Sigmoid colon (tissue), 7 donors: ENCODE results near the gene SLC22A3. TPM values are rescaled to one million over a fixed set of nuclear protein-coding genes. Genes with fewer than 3 reads are reported as not detected.

Experiments used
- DNase-seq: peaks from one replicate; pipeline ENCODE4 v3.0.0-alpha.2; 2019
- H3K27ac ChIP-seq, 4 donors: fragments of 200-600 bp; sonication (generic); one replicate each; pipeline ENCODE4 v1.5.1; 2016 to 2019; ENCODE audit warnings: mild to moderate bottlenecking in 1 of 4
- H3K27me3 ChIP-seq, 3 donors: fragments of 200-600 bp; sonication (generic); one replicate each; pipeline ENCODE4 v1.5.1; 2019; ENCODE audit warnings: mild to moderate bottlenecking in 1 of 3
- H3K36me3 ChIP-seq, 4 donors: fragments of 200-600 bp; sonication (generic); one replicate each; pipeline ENCODE4 v1.5.1; 2016 to 2019
- H3K4me1 ChIP-seq, 4 donors: fragments of 200-600 bp; sonication (generic); one replicate each; pipeline ENCODE4 v1.5.1; 2017 to 2019
- H3K4me3 ChIP-seq, 4 donors: fragments of 200-600 bp; sonication (generic); one replicate each; pipeline ENCODE4 v1.5.1; 2017 to 2019; ENCODE audit warnings: mild to moderate bottlenecking in 2 of 4, moderate library complexity in 1 of 4
- H3K9me3 ChIP-seq, 4 donors: fragments of 200-600 bp in 3 of 4; sonication (generic) in 3 of 4; one replicate each; pipeline versions ENCODE4 v1.5.1 to v1.6.1; 2013 to 2019
- CTCF ChIP-seq, 4 experiments: fragments of 450-650 bp in 3 of 4; fragments of 200-600 bp in 1 of 4; IDR thresholded peaks; one replicate each; pipeline ENCODE4 v1.5.1; 2016 to 2019; ENCODE audit warnings: antibody characterized with exemption in 4 of 4, mild to moderate bottlenecking in 3 of 4, moderate library complexity in 2 of 4
- EP300 ChIP-seq, 4 donors: sonication (generic); formaldehyde crosslinking; IDR thresholded peaks; one replicate each; pipeline ENCODE4 v1.6.1; 2017; ENCODE audit warnings: antibody characterized with exemption in 4 of 4
- POLR2A ChIP-seq, 2 donors: fragments of 450-650 bp; IDR thresholded peaks; one replicate each; pipeline ENCODE4 v1.6.1; 2016; ENCODE audit warnings: antibody characterized with exemption in 2 of 2, mild to moderate bottlenecking in 2 of 2, moderate library complexity in 2 of 2
- POLR2AphosphoS5 ChIP-seq, 4 donors: sonication (generic); formaldehyde crosslinking; IDR thresholded peaks; one replicate each; pipeline ENCODE4 v1.6.1; 2017; ENCODE audit warnings: antibody characterized with exemption in 4 of 4
- WGBS, 2 donors: extraction: QIAGEN DNeasy Blood & Tissue Kit; methylation state at CpG; one replicate each; pipeline ENCODE4 v1.1.7; 2013; 5-methylcytosine and 5-hydroxymethylcytosine counted together
- intact Hi-C: fragments of 100-400 bp; cut with DNase I; formaldehyde crosslinking; loops from one replicate; pipeline ENCODE4 v1.15.1; 2023
- polyA plus RNA-seq, 3 donors: library from polyadenylated mRNA; stranded (reverse); fragments of 200-250 nt; gene quantifications; one replicate each; pipeline ENCODE4 v1.2.3, GENCODE V29; 2013
- total RNA-seq, 4 donors: library from RNA; depleted of rRNA; stranded (reverse); fragments of >200 nt; gene quantifications; one replicate each; pipeline ENCODE4 v1.1.0, GENCODE V29; 2016
- donor health status: healthy with polysubstance abuse.
- donor health status: Bipolar disorder and iron deficiency.
- donor health status: healthy.

SLC22A3 gene
- total and polyA plus RNA-seq, 7 donors: 0.23 to 26.3 (median 13.6) TPM

- no peak overlapping the region for H3K4me3 ChIP-seq
- H3K9me3 ChIP-seq: peaks cover 0 to 8% (median 2%) of the 10 kb centered on the region in 4 donors
- intact Hi-C loops: no loop called here
- H3K27ac ChIP-seq: no peak overlapping the region
- DNase-seq: no peak
- TF ChIP-seq POLR2AphosphoS5 (IDR thresholded peaks at IDR 0.05) (peak in 1 of 4 donors; percentile 29), EP300 (IDR thresholded peaks at IDR 0.05) (no peak)
- peaks cover 0 to 21% (median 15%) of the 10 kb centered on the region in 4 donors for H3K4me1 ChIP-seq
- no peaks in the 10 kb centered on the region for H3K27me3 ChIP-seq
- no peaks in the 10 kb centered on the region for H3K36me3 ChIP-seq
Measured at GRCh38 chr6:160379466-160379865, 31.3 kb downstream of the SLC22A3 start.

- peaks cover 0 to 31% (median 18%) of the 10 kb centered on the region in 4 donors for H3K4me1 ChIP-seq
- intact Hi-C loops: no loop called here
Measured at GRCh38 chr6:160382946-160383345, 34.8 kb downstream of the SLC22A3 start.

GRCh38 chr6:160386869-160387530, 38.8 kb downstream of the SLC22A3 start:
- TF ChIP-seq POLR2A (IDR thresholded peaks at IDR 0.05): no peak
- TF ChIP-seq EP300 (IDR thresholded peaks at IDR 0.05): no peak
- TF ChIP-seq CTCF (IDR thresholded peaks at IDR 0.05): no peak
- no peak for TF ChIP-seq POLR2AphosphoS5 (IDR thresholded peaks at IDR 0.05)
- Histone ChIP-seq H3K4me3 (no peak overlapping the region), H3K27me3 (no peaks in the 10 kb centered on the region), H3K36me3 (no peaks in the 10 kb centered on the region), H3K4me1 (peaks cover 0 to 32% (median 19%) of the 10 kb centered on the region in 4 donors), H3K9me3 (peaks cover 0 to 8% (median 2%) of the 10 kb centered on the region in 4 donors), H3K27ac (peak overlapping the region; percentile 2 to 54 (median 30))
- intact Hi-C loops: loop anchor here (5.0 kb wide), 2 partner anchors 40 to 245 kb away; partner anchors contain the start of gene SLC22A3
- peak; percentile 82 for DNase-seq
- 67 to 85% methylated on average over 5 of the region's 5 CpGs for WGBS, 2 donors

More at GRCh38 chr6:160382946-160383345, 34.8 kb downstream of the SLC22A3 start:
- WGBS, 2 donors: 85 to 93% methylated on average over 1 of the region's 1 CpG
- H3K9me3 ChIP-seq: peaks cover 0 to 8% (median 2%) of the 10 kb centered on the region in 4 donors
- no peaks in the 10 kb centered on the region for H3K36me3 ChIP-seq
- no peaks in the 10 kb centered on the region for H3K27me3 ChIP-seq
- H3K4me3 ChIP-seq: no peak overlapping the region
- DNase-seq: no peak
- TF ChIP-seq POLR2A (IDR thresholded peaks at IDR 0.05) (no peak), EP300 (IDR thresholded peaks at IDR 0.05) (no peak), CTCF (IDR thresholded peaks at IDR 0.05) (no peak), POLR2AphosphoS5 (IDR thresholded peaks at IDR 0.05) (no peak)
- no peak overlapping the region for H3K27ac ChIP-seq

- intact Hi-C loops: loop anchor here (5.0 kb wide), 2 partner anchors 41 to 246 kb away; partner anchors contain the start of gene SLC22A3
- TF ChIP-seq EP300 (IDR thresholded peaks at IDR 0.05) (no peak), POLR2AphosphoS5 (IDR thresholded peaks at IDR 0.05) (no peak), CTCF (IDR thresholded peaks at IDR 0.05) (no peak), POLR2A (IDR thresholded peaks at IDR 0.05) (no peak)
- H3K27ac ChIP-seq: peak overlapping the region; percentile 2 to 54 (median 30)
- H3K4me1 ChIP-seq: peaks cover 0 to 32% (median 23%) of the 10 kb centered on the region in 4 donors
- WGBS, 2 donors: 61 to 81% methylated on average over 3 of the region's 3 CpGs
- H3K9me3 ChIP-seq: no peaks in the 10 kb centered on the region
- no peaks in the 10 kb centered on the region for H3K36me3 ChIP-seq
- DNase-seq: no peak
- H3K27me3 ChIP-seq: no peaks in the 10 kb centered on the region
- no peak overlapping the region for H3K4me3 ChIP-seq
Measured at GRCh38 chr6:160387916-160388643, 39.9 kb downstream of the SLC22A3 start.

GRCh38 chr6:160388922-160389321, 40.7 kb downstream of the SLC22A3 start:
- 84 to 88% methylated on average over 4 of the region's 4 CpGs for WGBS, 2 donors
- no peaks in the 10 kb centered on the region for H3K9me3 ChIP-seq
- no peaks in the 10 kb centered on the region for H3K27me3 ChIP-seq
- H3K4me1 ChIP-seq: peaks cover 0 to 32% (median 23%) of the 10 kb centered on the region in 4 donors
- no peak for DNase-seq
- no peak overlapping the region for H3K4me3 ChIP-seq
- intact Hi-C loops: loop anchor here (5.0 kb wide), 2 partner anchors 42 to 247 kb away; partner anchors contain the start of gene SLC22A3
- no peaks in the 10 kb centered on the region for H3K36me3 ChIP-seq
- no peak for TF ChIP-seq POLR2AphosphoS5 (IDR thresholded peaks at IDR 0.05)
- TF ChIP-seq EP300 (IDR thresholded peaks at IDR 0.05): no peak
- TF ChIP-seq POLR2A (IDR thresholded peaks at IDR 0.05): no peak
- peak overlapping the region in 1 of 4 donors; percentile 1 for H3K27ac ChIP-seq
